Endothelial cell (in vitro differentiated cells): ENCODE results near the gene CEP85. TPM values are rescaled to one million over a fixed set of nuclear protein-coding genes. Genes with fewer than 3 reads are reported as not detected.
A peak's percentile ranks its signal among the peaks of the same experiment; 100 is the strongest.

Source experiments
- DNase-seq: peaks from one replicate; pipeline ENCODE4 v3.0.0; 2021; ENCODE audit warnings: low spot score
- H3K27ac Mint-ChIP-seq: one replicate; pipeline ENCODE4 v1.8.0; 2021; ENCODE audit warnings: mixed read lengths, inconsistent platforms; ENCODE audit not compliant: unreplicated experiment
- H3K27me3 Mint-ChIP-seq: one replicate; pipeline ENCODE4 v1.8.0; 2021; ENCODE audit warnings: mild to moderate bottlenecking, moderate library complexity, mixed read lengths, inconsistent platforms; ENCODE audit not compliant: unreplicated experiment
- H3K36me3 Mint-ChIP-seq: one replicate; pipeline ENCODE4 v1.8.0; 2021; ENCODE audit warnings: mild to moderate bottlenecking, low read depth, mixed read lengths, inconsistent platforms; ENCODE audit not compliant: unreplicated experiment
- H3K4me1 Mint-ChIP-seq: one replicate; pipeline ENCODE4 v1.8.0; 2021; ENCODE audit warnings: mild to moderate bottlenecking, mixed read lengths, inconsistent platforms; ENCODE audit not compliant: unreplicated experiment
- H3K4me3 Mint-ChIP-seq: one replicate; pipeline ENCODE4 v1.8.0; 2021; ENCODE audit warnings: mild to moderate bottlenecking, mixed read lengths, inconsistent platforms; ENCODE audit not compliant: unreplicated experiment
- H3K9me3 Mint-ChIP-seq: one replicate; pipeline ENCODE4 v1.8.0; 2021; ENCODE audit warnings: mixed read lengths, inconsistent platforms; ENCODE audit not compliant: unreplicated experiment
- CTCF ChIP-seq: fragments of 200-600 bp; sonication (generic); IDR thresholded peaks from one replicate; pipeline ENCODE4 v1.5.0; 2021; ENCODE audit warnings: antibody characterized with exemption; ENCODE audit not compliant: unreplicated experiment
- long read RNA-seq: library from polyadenylated mRNA; unstranded; transcript quantifications from one replicate; pipeline ENCODE4 v2.0.0, GENCODE V29; 2020; ENCODE audit not compliant: unreplicated experiment
- total RNA-seq: library from RNA; stranded (reverse); fragmentation: NEBNext Ultra II Directional; extraction: Animal tissue kit (Norgen Biotek cat#: 25700); gene quantifications from one replicate; pipeline ENCODE4 v1.2.1, GENCODE V29; 2021; ENCODE audit not compliant: unreplicated experiment

The CEP85 gene, protein sequence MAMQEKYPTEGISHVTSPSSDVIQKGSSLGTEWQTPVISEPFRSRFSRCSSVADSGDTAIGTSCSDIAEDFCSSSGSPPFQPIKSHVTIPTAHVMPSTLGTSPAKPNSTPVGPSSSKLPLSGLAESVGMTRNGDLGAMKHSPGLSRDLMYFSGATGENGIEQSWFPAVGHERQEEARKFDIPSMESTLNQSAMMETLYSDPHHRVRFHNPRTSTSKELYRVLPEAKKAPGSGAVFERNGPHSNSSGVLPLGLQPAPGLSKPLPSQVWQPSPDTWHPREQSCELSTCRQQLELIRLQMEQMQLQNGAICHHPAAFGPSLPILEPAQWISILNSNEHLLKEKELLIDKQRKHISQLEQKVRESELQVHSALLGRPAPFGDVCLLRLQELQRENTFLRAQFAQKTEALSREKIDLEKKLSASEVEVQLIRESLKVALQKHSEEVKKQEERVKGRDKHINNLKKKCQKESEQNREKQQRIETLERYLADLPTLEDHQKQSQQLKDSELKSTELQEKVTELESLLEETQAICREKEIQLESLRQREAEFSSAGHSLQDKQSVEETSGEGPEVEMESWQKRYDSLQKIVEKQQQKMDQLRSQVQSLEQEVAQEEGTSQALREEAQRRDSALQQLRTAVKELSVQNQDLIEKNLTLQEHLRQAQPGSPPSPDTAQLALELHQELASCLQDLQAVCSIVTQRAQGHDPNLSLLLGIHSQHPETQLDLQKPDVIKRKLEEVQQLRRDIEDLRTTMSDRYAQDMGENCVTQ
- 9.7 TPM for total RNA-seq
- long read RNA-seq, partial matches to known transcripts: 0 of 1 reads
- long read RNA-seq, other reads (novel, unspliced or antisense): 0 of 1 reads

GRCh38 chr1:26233903-26234643 is at the start of gene CEP85:
Gene CEP85 (plus strand): TSS chr1:26234200. CDS start chr1:26239784, 5,584 bp downstream.
- Mint-ChIP-seq H3K4me1 (peaks cover 3% of the 10 kb centered on the region), H3K27ac (peak within 1 kb of the TSS; percentile 21), H3K4me3 (peak within 1 kb of the TSS; percentile 95), H3K36me3 (no peaks in the 10 kb centered on the region), H3K9me3 (no peaks in the 10 kb centered on the region), H3K27me3 (peaks cover 3% of the 10 kb centered on the region)
- peak; percentile 70 for TF ChIP-seq CTCF
- peak; percentile 98 for DNase-seq

GRCh38 chr1:26184883-26185282 is 49.1 kb upstream of the CEP85 start:
- no peak for DNase-seq
- Mint-ChIP-seq H3K36me3 (peaks cover 15% of the 10 kb centered on the region), H3K4me1 (no peaks in the 10 kb centered on the region), H3K27me3 (no peaks in the 10 kb centered on the region), H3K27ac (no peak overlapping the region), H3K4me3 (no peak overlapping the region), H3K9me3 (no peaks in the 10 kb centered on the region)
- TF ChIP-seq CTCF: no peak

- Mint-ChIP-seq H3K9me3 (no peaks in the 10 kb centered on the region), H3K4me3 (no peak overlapping the region), H3K27me3 (no peaks in the 10 kb centered on the region), H3K4me1 (no peaks in the 10 kb centered on the region), H3K36me3 (peaks cover 10% of the 10 kb centered on the region), H3K27ac (no peak overlapping the region)
- no peak for TF ChIP-seq CTCF
- DNase-seq: no peak
These were observed 46.1 kb upstream of the CEP85 start for GRCh38 chr1:26187882-26188281.

GRCh38 chr1:26188477-26188876 is 45.5 kb upstream of the CEP85 start:
- Mint-ChIP-seq H3K36me3 (peaks cover 10% of the 10 kb centered on the region), H3K4me1 (no peaks in the 10 kb centered on the region), H3K27me3 (no peaks in the 10 kb centered on the region), H3K4me3 (no peak overlapping the region), H3K9me3 (no peaks in the 10 kb centered on the region), H3K27ac (no peak overlapping the region)
- no peak for DNase-seq
- TF ChIP-seq CTCF: no peak
